IMR-90 (cell line): ENCODE measurements around the gene EFCAB8. TPM values are rescaled to one million over a fixed set of nuclear protein-coding genes. Genes with fewer than 3 reads are reported as not detected.

Experiments used
- ATAC-seq: fragments of 200-7000 bp; cut with Tn5 transposase; 2 replicates; pipeline ENCODE4 v1.9.1; 2020; ENCODE audit warnings: low read depth, mild to moderate bottlenecking, moderate library complexity
- BruUV-seq: library from RNA; stranded (reverse); fragments of 400-500 nt; replicated peaks from 2 replicates; lab custom pipeline; 2021; lab: Mats Ljungman, UMichigan
- CTCF ChIA-PET: fragments of 300-600 bp; formaldehyde crosslinking; extraction: SDS; loops from one replicate; lab custom pipeline; 2021; ENCODE audit warnings: antibody characterized with exemption; lab: Yijun Ruan, JAX
- POLR2A ChIA-PET: fragments of 300-600 bp; sonication (Branson Sonifier 250); formaldehyde crosslinking; loops from one replicate; lab custom pipeline; 2022; ENCODE audit warnings: antibody characterized with exemption; ENCODE audit not compliant: unreplicated experiment; lab: Charles Lee
- DNase-seq: peaks from one replicate; pipeline ENCODE4 v3.0.0; 2013
- H2AFZ ChIP-seq: replicated peaks from 2 replicates; pipeline ENCODE3; 2013; ENCODE audit warnings: low read length, mild to moderate bottlenecking; ENCODE audit not compliant: poor library complexity
- H2AK5ac ChIP-seq: 2 replicates; pipeline ENCODE4 v1.6.1; 2013; ENCODE audit warnings: low read depth, low read length, inconsistent platforms
- H2AK9ac ChIP-seq: replicated peaks from 2 replicates; pipeline ENCODE3; 2013; ENCODE audit warnings: mild to moderate bottlenecking, low read depth, low read length, moderate library complexity; ENCODE audit not compliant: poor library complexity
- H2BK120ac ChIP-seq: 2 replicates; pipeline ENCODE4 v1.6.1; 2013; ENCODE audit warnings: low read depth, low read length, inconsistent platforms
- H2BK15ac ChIP-seq: 3 replicates; pipeline ENCODE4 v1.6.1; 2013; ENCODE audit warnings: low read depth, low read length, inconsistent platforms
- H2BK20ac ChIP-seq: 2 replicates; pipeline ENCODE4 v1.6.1; 2013; ENCODE audit warnings: low read depth, mild to moderate bottlenecking, inconsistent platforms, low read length, moderate library complexity
- H2BK5ac ChIP-seq: 2 replicates; pipeline ENCODE4 v1.6.1; 2013; ENCODE audit warnings: mild to moderate bottlenecking, low read depth, low read length, inconsistent platforms; ENCODE audit not compliant: poor library complexity, severe bottlenecking
- H3K14ac ChIP-seq: replicated peaks from 2 replicates; pipeline ENCODE4 v1.6.1; 2013; ENCODE audit warnings: low read depth, low read length, inconsistent platforms
- H3K18ac ChIP-seq: 2 replicates; pipeline ENCODE4 v1.6.1; 2013; ENCODE audit warnings: low read depth, low read length, control low read depth
- H3K23ac ChIP-seq: 2 replicates; pipeline ENCODE4 v1.6.1; 2013; ENCODE audit warnings: low read depth, low read length, inconsistent platforms
- H3K27ac ChIP-seq: 2 replicates; pipeline ENCODE4 v1.5.1; 2013; ENCODE audit warnings: mild to moderate bottlenecking, control low read depth, low read length; ENCODE audit not compliant: insufficient read depth
- H3K27me3 ChIP-seq: 2 replicates; pipeline ENCODE4 v1.6.1; 2013; ENCODE audit warnings: low read length; ENCODE audit not compliant: control insufficient read depth, insufficient read depth
- H3K36me3 ChIP-seq: 2 replicates; pipeline ENCODE4 v1.6.1; 2013; ENCODE audit warnings: low read length, mixed read lengths; ENCODE audit not compliant: control insufficient read depth, insufficient read depth
- H3K4ac ChIP-seq: 2 replicates; pipeline ENCODE4 v1.6.1; 2013; ENCODE audit warnings: low read depth, low read length, inconsistent platforms
- H3K4me1 ChIP-seq: 2 replicates; pipeline ENCODE4 v1.6.1; 2013; ENCODE audit warnings: low read length, mixed read lengths; ENCODE audit not compliant: control insufficient read depth, insufficient read depth
- H3K4me2 ChIP-seq: 2 replicates; pipeline ENCODE4 v1.6.1; 2013; ENCODE audit warnings: low read depth, mild to moderate bottlenecking, control low read depth, low read length, moderate library complexity
- H3K4me3 ChIP-seq: 2 replicates; pipeline ENCODE4 v1.5.1; 2013; ENCODE audit warnings: low read depth, mild to moderate bottlenecking, control low read depth, low read length, moderate library complexity; ENCODE audit not compliant: insufficient read depth
- H3K56ac ChIP-seq: 2 replicates; pipeline ENCODE4 v1.6.1; 2013; ENCODE audit warnings: low read length, inconsistent platforms; ENCODE audit not compliant: insufficient read depth; ENCODE audit errors: extremely low read depth
- H3K79me1 ChIP-seq, 2 experiments: 2 replicates each; pipeline ENCODE4 v1.6.1; 2013; ENCODE audit warnings: low read length in 2 of 2, inconsistent platforms in 1 of 2, low read depth in 1 of 2
- H3K9ac ChIP-seq: 2 replicates; pipeline ENCODE4 v1.6.1; 2013; ENCODE audit warnings: low read depth, low read length, control low read depth
- H3K9me1 ChIP-seq: 2 replicates; pipeline ENCODE4 v1.6.1; 2013; ENCODE audit warnings: low read length, inconsistent platforms; ENCODE audit not compliant: insufficient read depth
- H3K9me3 ChIP-seq: 2 replicates; pipeline ENCODE4 v1.6.1; 2013; ENCODE audit warnings: low read length; ENCODE audit not compliant: control insufficient read depth, insufficient read depth
- H4K20me1 ChIP-seq: 2 replicates; pipeline ENCODE4 v1.6.1; 2013; ENCODE audit warnings: low read length, inconsistent platforms; ENCODE audit not compliant: insufficient read depth
- H4K5ac ChIP-seq: 2 replicates; pipeline ENCODE4 v1.6.1; 2013; ENCODE audit warnings: mild to moderate bottlenecking, low read depth, low read length, control low read depth
- H4K8ac ChIP-seq, 2 experiments: 2 replicates each; pipeline ENCODE4 v1.6.1; 2013; ENCODE audit warnings: low read depth in 2 of 2, low read length in 2 of 2, control low read depth in 1 of 2, inconsistent platforms in 1 of 2
- H4K91ac ChIP-seq: 2 replicates; pipeline ENCODE4 v1.6.1; 2013; ENCODE audit warnings: low read depth, low read length, inconsistent platforms; ENCODE audit not compliant: insufficient read depth
- BHLHE40 ChIP-seq: fragments of 150-350 bp; IDR thresholded peaks from 2 replicates; pipeline ENCODE4 v1.6.1; 2016; ENCODE audit warnings: mild to moderate bottlenecking, low read depth, low read length
- CEBPB ChIP-seq: IDR thresholded peaks from 2 replicates; pipeline ENCODE4 v1.6.1; 2012; ENCODE audit warnings: low read depth, low read length, improper control_type of control experiment
- CHD1 ChIP-seq: IDR thresholded peaks from 2 replicates; pipeline ENCODE4 v1.6.1; 2012; ENCODE audit warnings: low read depth, low read length, improper control_type of control experiment
- FOS ChIP-seq: fragments of 150-350 bp; IDR thresholded peaks from 2 replicates; pipeline ENCODE4 v1.6.1; 2016; ENCODE audit warnings: low read depth, low read length
- MAFK ChIP-seq: IDR thresholded peaks from 2 replicates; pipeline ENCODE4 v1.6.1; 2012; ENCODE audit warnings: low read depth, low read length, improper control_type of control experiment
- MAZ ChIP-seq: IDR thresholded peaks from 2 replicates; pipeline ENCODE4 v1.6.1; 2012; ENCODE audit warnings: low read depth, mild to moderate bottlenecking, low read length, improper control_type of control experiment, moderate library complexity, borderline replicate concordance
- MXI1 ChIP-seq: IDR thresholded peaks from 2 replicates; pipeline ENCODE4 v1.6.1; 2012; ENCODE audit warnings: low read depth, mild to moderate bottlenecking, low read length, moderate library complexity, borderline replicate concordance
- NFE2L2 ChIP-seq: fragments of 150-350 bp; IDR thresholded peaks from 2 replicates; pipeline ENCODE4 v1.6.1; 2016; ENCODE audit warnings: low read depth, mild to moderate bottlenecking, low read length
- POLR2A ChIP-seq: IDR thresholded peaks from 2 replicates; pipeline ENCODE4 v1.6.1; 2012; ENCODE audit warnings: mild to moderate bottlenecking, low read depth, low read length
- RAD21 ChIP-seq: IDR thresholded peaks from 2 replicates; pipeline ENCODE4 v1.6.1; 2012; ENCODE audit warnings: low read length, improper control_type of control experiment
- RCOR1 ChIP-seq: IDR thresholded peaks from 2 replicates; pipeline ENCODE4 v1.6.1; 2012; ENCODE audit warnings: mild to moderate bottlenecking, low read length, improper control_type of control experiment; ENCODE audit not compliant: insufficient replicate concordance
- RFX5 ChIP-seq: IDR thresholded peaks from 2 replicates; pipeline ENCODE4 v1.8.0; 2012; ENCODE audit warnings: low read depth, mild to moderate bottlenecking, low read length, moderate library complexity
- SMC3 ChIP-seq: fragments of 150-350 bp; IDR thresholded peaks from 2 replicates; pipeline ENCODE4 v1.6.1; 2016; ENCODE audit warnings: low read depth, mild to moderate bottlenecking, antibody characterized with exemption, low read length, moderate library complexity
- dilution Hi-C: fragments of 300-500 bp; cut with HindIII; formaldehyde crosslinking; loops from one replicate; pipeline ENCODE4 v1.14.3; 2018; ENCODE audit warnings: low sequenced_read_pairs; ENCODE audit not compliant: unreplicated experiment
- in situ Hi-C: fragments of 300-500 bp; cut with MboI; formaldehyde crosslinking; loops from 3 replicates; pipeline ENCODE4 v1.14.3; 2019; ENCODE audit warnings: low sequenced_read_pairs, inconsistent platforms, mixed read lengths
- intact Hi-C: fragments of 100-400 bp; cut with micrococcal nuclease; formaldehyde crosslinking; loops from 2 replicates; pipeline ENCODE4 v1.10.0; 2022
- polyA plus RNA-seq, 3 experiments: library from polyadenylated mRNA; depleted of rRNA; stranded (reverse); fragments of >200 nt; gene quantifications; 2 replicates each; pipeline ENCODE4 v1.2.3, GENCODE V29; 2012; ENCODE audit warnings: low replicate concordance in 1 of 3
- total RNA-seq: library from RNA; depleted of rRNA; stranded (reverse); fragments of >200 nt; gene quantifications from 2 replicates; pipeline ENCODE4 v1.2.3, GENCODE V29; 2012
- TF ChIP-seq, protein P1 (sequence below): fragments of 150-350 bp; IDR thresholded peaks from 2 replicates; pipeline ENCODE4 v1.6.1; 2016; ENCODE audit warnings: low read depth, mild to moderate bottlenecking, low read length, moderate library complexity, borderline replicate concordance
- TF ChIP-seq, protein P2 (sequence below): conservative IDR thresholded peaks from 2 replicates; pipeline ENCODE4 v1.5.1; 2012; ENCODE audit warnings: mild to moderate bottlenecking, low read depth, low read length, improper control_type of control experiment
- TF ChIP-seq, protein P3 (sequence below): fragments of 150-350 bp; IDR thresholded peaks from 2 replicates; pipeline ENCODE4 v1.6.1; 2017; ENCODE audit warnings: mild to moderate bottlenecking, antibody characterized with exemption, low read length, low read depth

EFCAB8 gene
- total and polyA plus RNA-seq, 2 of the 4 experiments (the other 2 are of a cell fraction) = not detected

DNA sequence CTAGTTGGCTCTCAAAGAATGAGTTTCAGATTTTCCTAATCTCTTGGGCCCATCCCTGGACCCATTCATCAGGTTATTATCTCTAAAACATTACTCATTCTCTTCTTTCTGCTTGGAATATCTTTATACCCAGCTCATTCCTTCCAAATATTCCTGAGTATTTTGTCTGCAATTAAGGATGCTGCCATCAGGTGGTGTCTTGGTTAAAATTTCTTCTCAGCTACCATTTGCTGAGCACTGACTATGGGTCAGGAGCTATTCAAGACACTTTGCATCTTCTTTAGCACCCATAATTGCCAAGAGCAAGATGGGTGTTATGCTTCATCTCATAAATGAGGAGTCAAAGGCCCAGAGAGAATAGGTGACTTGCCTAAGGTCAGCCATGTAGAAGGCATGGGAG is 137.1 kb downstream of the EFCAB8 start:
- dilution Hi-C loops (no loop called here), in situ Hi-C loops (no loop called here), intact Hi-C loops (no loop called here)
- no peak overlapping the region for H3K18ac ChIP-seq
- no peak overlapping the region for H2AK9ac ChIP-seq
- H2BK120ac ChIP-seq = no peak overlapping the region
- no peak overlapping the region for H2AK5ac ChIP-seq
- TF ChIP-seq SMC3 = no peak
- no peak for TF ChIP-seq FOS
- TF ChIP-seq, protein P1, sequence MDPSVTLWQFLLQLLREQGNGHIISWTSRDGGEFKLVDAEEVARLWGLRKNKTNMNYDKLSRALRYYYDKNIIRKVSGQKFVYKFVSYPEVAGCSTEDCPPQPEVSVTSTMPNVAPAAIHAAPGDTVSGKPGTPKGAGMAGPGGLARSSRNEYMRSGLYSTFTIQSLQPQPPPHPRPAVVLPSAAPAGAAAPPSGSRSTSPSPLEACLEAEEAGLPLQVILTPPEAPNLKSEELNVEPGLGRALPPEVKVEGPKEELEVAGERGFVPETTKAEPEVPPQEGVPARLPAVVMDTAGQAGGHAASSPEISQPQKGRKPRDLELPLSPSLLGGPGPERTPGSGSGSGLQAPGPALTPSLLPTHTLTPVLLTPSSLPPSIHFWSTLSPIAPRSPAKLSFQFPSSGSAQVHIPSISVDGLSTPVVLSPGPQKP = no peak
- TF ChIP-seq CEBPB = no peak
- TF ChIP-seq CHD1 = no peak
- TF ChIP-seq, protein P2, sequence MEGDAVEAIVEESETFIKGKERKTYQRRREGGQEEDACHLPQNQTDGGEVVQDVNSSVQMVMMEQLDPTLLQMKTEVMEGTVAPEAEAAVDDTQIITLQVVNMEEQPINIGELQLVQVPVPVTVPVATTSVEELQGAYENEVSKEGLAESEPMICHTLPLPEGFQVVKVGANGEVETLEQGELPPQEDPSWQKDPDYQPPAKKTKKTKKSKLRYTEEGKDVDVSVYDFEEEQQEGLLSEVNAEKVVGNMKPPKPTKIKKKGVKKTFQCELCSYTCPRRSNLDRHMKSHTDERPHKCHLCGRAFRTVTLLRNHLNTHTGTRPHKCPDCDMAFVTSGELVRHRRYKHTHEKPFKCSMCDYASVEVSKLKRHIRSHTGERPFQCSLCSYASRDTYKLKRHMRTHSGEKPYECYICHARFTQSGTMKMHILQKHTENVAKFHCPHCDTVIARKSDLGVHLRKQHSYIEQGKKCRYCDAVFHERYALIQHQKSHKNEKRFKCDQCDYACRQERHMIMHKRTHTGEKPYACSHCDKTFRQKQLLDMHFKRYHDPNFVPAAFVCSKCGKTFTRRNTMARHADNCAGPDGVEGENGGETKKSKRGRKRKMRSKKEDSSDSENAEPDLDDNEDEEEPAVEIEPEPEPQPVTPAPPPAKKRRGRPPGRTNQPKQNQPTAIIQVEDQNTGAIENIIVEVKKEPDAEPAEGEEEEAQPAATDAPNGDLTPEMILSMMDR = no peak
- no peak for TF ChIP-seq MAFK
- no peak for TF ChIP-seq RCOR1
- no peak for TF ChIP-seq RAD21
- no peak for TF ChIP-seq MXI1
- TF ChIP-seq RFX5 = no peak
- no peak for TF ChIP-seq POLR2A
- no peak for TF ChIP-seq MAZ
- TF ChIP-seq, protein P3, sequence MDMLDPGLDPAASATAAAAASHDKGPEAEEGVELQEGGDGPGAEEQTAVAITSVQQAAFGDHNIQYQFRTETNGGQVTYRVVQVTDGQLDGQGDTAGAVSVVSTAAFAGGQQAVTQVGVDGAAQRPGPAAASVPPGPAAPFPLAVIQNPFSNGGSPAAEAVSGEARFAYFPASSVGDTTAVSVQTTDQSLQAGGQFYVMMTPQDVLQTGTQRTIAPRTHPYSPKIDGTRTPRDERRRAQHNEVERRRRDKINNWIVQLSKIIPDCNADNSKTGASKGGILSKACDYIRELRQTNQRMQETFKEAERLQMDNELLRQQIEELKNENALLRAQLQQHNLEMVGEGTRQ = no peak
- TF ChIP-seq BHLHE40 = no peak
- no peak for TF ChIP-seq NFE2L2
- H3K9ac ChIP-seq = no peak overlapping the region
- no peaks in the 10 kb centered on the region for H3K4me1 ChIP-seq
- DNase-seq (no peak), ATAC-seq (no peak)
- no peaks in the 10 kb centered on the region for H3K9me3 ChIP-seq
- H4K8ac ChIP-seq = no peak overlapping the region
- H2BK15ac ChIP-seq = no peak overlapping the region
- H3K9me1 ChIP-seq = no peaks in the 10 kb centered on the region
- H3K4me2 ChIP-seq = no peak overlapping the region
- H3K23ac ChIP-seq = no peak overlapping the region
- H3K27me3 ChIP-seq = peaks cover 5% of the 10 kb centered on the region
- no peaks in the 10 kb centered on the region for H4K20me1 ChIP-seq
- no peaks in the 10 kb centered on the region for H3K79me1 ChIP-seq
- no peak overlapping the region for H2BK20ac ChIP-seq
- no peak overlapping the region for H4K91ac ChIP-seq
- no TSS peak for BruUV-seq
- CTCF ChIA-PET = interaction anchor here (0.6 kb wide), 1 partner anchor 434 kb away, joined by 3 read pairs; no protein-coding TSS in a partner anchor
- H3K27ac ChIP-seq = no peak overlapping the region
- H4K5ac ChIP-seq = no peak overlapping the region
- POLR2A ChIA-PET = no interaction called here
- H3K36me3 ChIP-seq = no peaks in the 10 kb centered on the region
- H3K4me3 ChIP-seq = no peak overlapping the region
- H3K14ac ChIP-seq = no peak overlapping the region
- no peak overlapping the region for H2BK5ac ChIP-seq
- H2AFZ ChIP-seq = no peak overlapping the region
- H3K56ac ChIP-seq = no peak overlapping the region
- no peak overlapping the region for H3K4ac ChIP-seq
